ENCODE results near the gene URAD.

URAD gene

DNA sequence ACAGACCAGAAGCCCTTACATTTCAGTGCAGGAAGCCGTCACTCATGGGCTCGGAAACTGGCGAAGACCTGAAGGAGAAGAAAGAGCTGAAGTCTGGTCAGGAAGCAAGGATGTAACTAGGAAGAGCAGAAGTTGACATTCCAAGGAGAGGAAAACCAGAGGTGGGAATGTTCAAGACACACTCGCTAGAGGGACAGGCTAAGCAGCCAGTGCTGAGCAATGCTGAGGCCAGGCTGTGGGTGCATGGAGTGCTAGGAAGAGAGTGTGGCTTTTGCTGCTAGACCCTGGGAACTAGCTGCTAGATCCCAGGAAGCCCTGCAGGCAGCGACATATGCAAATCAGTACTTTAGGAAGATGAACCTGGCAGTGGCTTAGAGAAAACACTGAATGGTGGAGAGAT lies 12.1 kb upstream of the URAD start:
- no peak for DNase-seq (ENCODE audit: low read depth)

DNA sequence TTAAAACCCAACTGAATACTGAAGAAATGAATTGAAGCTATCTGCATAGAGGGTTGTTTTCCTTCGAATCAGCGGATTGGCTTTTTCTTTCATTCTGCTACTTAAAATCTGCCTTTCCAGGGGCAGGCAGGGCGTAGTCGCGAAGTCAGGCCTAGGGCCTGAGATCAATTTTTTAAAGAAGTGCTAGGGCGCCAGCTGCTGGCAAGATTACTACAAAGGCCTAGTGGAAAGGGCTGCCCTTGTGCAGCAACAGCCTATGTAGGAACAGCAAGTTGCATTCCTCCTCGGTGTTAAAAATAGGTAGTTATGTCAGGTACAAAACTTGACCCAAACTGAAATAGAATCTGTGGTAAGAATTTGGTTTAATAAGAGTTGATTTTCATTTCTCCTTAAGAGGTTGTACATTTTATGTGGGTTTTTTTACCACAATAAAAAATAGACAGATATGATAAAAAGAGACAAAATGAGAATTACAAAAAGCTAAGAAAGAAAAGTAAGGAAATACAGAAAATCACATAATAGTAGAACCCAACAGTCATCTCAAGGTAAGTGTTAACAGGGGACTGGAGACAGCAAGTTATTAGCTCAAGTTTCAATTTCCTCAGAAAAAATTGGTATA lies 9.5 kb upstream of the URAD start:
- DNase-seq (ENCODE audit: low read depth): no peak

DNA sequence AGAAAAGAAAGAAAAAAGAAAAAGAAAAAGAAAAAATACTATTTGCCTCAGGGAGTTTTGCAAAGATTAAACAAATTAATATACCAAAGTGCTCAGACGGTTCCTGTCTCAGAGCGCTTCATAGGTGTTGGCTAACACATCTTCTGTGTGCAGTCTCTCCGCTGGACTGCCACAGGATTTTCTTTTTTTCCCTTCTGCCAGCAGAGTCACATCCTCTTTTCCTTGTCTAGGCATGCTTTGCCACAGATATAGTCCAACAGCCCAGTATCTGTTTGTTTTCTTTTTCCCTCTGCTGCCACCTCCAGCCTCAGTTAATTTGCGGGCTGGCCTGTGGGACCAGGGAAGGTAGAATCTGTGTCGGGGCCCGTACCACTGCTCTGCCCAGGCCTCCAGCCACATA lies 3.4 kb upstream of the URAD start:
- no peak for DNase-seq (ENCODE audit: low read depth)

DNA sequence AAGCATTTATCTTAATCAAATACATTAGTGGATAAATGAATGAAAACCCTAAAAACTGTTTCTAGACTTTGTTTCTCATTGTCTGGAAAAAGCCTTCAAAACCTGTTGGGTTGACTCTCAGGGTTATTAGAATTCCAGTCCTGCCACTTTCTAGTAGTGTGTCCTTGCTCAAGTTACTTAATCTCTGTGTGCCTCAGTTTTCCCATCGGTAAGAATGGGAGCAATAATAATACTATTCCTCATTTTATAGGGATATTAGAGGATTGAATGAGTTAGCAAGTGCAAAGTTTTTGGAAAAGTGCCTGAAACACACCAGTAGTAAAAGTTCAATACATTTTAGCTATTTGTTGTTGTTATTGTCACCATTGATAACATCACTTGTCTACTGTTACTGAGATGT lies 2.9 kb downstream of the URAD start:
- no peak for DNase-seq (ENCODE audit: low read depth)

DNA sequence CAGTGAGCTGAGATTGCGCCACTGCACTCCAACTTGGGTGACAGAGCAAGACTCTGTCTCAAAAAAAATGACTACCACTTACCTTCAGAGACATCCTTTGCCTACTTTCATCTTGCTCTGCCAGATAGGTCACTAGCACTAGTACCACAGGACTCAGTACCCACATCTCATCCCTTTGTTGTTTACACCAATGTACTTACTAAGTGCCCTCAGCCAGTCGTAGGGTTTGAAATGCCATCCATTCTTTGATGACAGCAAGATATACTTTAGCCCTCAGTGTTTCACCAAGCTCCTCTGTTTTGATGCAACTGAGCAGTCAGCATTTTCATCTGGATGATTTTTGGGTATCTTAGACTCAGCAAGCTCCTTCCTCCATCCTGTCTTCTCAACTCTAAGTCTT lies 6.1 kb downstream of the URAD start:
- no peak for DNase-seq (ENCODE audit: low read depth)

DNA sequence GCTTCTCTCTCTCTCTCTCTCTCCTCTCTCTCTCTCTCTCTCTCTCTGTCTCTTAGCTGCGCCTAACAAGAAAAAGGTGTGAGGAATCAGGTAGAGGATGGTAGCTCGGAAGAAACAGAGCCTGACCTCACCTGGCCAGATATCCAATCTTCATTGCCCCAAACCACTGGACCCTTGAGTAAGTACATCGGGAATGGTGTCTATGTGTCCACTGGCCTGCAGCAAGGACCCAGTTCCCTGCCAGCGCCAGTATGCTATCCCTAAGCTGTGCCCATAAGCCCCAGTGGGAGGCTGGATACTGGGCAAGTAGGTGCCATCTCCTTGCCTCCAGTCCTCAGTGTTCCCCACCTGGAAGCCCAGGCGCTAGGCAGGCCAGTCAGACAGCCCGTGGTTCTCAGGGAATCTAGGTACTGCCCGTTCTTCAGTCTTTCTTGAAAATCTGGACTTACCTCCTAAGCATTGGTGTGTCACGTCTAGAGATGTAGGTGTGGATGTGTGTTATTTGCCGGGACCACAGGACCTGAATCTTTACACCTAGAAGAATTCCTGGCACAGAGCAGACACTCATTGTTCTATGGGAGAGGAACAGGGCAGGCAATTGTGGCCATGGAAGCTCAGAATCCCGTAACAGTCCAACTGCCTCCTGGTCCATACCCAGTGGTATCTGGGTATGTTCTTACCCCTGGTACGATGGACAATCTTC lies 7.3 kb downstream of the URAD start:
- DNase-seq (ENCODE audit: low read depth): no peak

DNA sequence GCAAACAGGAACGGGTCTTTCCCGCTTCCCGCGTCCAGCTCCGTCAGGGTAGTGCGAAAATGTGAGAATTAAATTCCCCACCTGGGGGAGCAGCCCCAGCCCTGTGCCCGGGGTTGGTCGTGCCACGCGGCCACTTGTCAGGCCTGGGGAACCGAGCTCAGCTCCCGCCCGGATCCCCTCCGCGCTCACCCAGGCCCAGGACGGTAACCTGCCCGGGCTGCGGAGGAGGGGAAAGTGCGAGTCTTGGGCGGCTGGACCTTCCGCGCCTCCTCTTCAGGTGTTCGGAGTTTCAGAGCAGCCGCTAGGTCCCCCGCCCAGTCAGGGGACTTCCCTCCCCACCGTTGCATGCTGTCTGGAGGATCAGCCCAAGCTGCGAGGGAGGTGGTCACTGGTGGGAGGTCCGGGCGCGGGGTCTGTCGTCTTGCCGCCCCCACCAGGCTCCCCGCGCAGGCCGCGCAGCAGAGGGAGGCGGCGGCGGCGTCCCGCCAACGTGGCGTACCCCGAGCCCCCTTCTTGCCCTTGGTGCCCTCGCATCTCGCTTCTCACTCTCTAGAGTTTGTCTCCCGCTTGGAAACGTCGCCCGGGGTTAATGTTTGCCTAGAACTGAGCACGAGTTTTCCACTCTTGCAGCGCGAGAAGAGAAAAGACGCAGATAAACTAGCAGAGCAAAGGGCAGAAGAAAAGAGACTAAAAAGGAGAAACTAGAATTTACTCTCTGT lies 8.1 kb downstream of the URAD start:
- DNase-seq (ENCODE audit: low read depth): no peak

DNA sequence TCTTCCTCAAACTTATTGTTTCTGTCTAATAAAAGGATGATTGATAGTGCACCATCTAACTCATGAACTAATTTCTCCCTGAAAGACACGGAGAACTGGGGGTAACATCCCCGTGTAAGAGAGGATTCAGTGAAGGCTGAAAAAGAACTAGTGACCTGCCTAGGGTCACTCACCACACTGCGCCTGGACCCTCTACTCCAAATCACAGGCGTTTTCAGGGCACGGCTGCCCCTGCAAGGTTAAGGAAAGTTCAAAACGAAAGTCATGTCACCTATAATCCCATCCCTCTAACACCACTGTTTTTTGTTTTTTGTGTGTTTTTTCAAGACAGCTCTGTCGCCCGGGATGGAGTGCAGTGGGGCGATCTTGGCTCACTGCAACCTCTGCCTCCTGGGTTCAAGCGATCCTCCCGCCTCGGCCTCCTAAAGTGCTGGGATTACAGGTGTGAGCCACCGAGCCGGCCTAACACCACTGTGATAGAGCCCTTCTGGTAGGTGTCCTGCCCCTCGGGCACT lies 8.7 kb downstream of the URAD start:
- no peak for DNase-seq (ENCODE audit: low read depth)

DNA sequence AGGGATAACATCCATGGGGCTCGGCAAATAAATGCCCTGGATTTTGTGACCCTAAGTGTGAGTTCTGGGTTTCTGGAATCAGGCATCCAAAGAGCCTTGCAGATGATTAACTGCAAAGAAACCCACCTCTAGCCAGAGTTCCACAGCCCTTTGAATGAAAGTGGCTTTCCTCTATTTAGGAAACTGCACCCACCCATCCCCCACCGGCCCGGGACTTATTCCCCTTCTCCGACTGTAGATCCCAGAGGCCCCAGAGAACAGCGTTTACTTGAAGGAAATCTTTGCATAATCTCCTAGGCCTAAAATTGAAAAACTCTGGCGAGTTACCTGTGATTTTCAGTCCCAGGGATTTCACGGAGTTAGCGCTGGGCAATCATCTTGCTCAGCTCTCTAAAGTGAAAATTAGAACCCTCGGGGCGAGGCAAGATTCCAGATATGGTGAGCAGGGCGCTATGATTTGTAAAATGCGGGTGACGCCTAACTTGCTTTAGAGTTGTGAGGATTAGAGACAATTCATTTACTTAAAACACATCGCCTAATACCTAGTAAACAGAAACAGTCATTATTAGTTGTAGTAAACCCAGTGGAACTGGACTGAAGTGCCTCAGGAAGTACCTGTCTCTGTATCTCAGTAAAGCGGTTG lies 9.4 kb downstream of the URAD start:
- no peak for DNase-seq (ENCODE audit: low read depth)

DNA sequence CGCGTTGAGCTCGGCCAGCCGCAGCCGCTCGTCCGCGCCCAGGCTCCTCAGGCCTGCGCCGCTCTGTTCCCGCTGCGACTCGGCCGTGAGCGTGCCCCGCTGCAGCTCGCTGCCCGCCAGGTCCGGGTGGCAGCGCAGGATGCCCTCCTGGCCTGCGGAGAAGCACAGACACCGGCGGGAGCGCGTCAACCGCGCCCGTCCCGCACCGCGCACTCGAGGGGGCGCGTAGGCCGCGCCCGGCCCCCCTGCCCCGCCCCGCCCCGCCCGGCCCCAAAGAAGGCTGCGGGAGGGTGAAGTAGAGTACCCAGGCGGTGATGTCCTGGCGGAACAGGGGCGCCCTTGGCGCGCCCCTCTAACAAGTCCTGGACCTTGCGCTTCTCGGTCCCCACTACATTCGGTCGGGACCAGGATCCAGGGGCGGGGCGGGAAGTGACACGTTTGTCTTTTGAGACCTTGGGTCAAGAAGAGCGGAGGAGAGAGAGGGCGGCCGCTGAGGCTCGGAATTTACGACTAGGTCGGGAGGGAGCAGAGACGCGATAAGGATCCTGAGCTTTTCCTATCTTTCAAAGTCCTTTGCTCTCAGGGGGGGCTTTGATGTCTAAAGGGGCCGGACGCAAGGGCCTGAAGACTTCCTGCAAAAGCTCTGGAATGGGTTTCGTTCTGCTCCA lies 10.1 kb downstream of the URAD start:
- no peak for DNase-seq (ENCODE audit: low read depth)

DNA sequence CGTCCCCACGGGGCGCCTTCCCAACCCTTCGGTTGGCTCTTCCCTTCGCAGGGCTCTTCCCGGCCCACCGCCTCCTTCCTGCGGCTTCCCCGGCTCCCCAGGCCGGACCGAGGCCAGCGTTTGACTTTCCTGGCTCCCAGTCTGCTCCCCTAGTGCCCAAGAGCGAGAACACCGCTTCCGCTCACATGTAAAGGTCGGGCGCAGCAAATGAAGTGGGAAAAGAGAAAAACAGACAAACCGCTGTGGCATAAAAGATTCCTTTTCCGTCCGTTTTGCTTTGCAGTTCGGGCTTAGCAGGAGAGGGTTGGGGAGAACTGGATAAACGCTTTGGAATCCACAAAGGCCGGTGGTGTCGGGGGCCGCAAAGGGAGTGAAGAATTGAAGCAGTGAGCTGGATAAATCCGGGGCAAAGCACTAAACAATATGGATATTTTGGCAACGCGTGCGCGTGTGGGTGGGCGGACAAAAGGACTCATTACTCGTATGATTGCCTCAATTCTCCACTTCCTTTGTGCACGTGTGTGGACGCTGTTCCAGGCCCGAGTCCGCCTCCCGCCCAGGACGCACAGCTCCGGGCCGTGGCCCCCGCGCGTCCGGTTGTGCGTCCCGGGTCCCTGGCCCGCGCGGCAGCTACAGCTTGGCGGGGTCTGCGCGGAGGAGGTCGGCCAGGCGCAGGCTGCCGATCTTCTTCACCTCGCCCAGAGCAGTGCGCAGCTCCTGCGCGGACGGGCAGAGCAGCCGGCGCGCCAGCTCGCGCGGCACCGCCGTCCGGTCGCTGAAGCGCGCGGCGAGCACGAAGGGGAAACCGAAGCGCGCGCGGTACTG lies 10.8 kb downstream of the URAD start:
- no peak for DNase-seq (ENCODE audit: low read depth)

DNA sequence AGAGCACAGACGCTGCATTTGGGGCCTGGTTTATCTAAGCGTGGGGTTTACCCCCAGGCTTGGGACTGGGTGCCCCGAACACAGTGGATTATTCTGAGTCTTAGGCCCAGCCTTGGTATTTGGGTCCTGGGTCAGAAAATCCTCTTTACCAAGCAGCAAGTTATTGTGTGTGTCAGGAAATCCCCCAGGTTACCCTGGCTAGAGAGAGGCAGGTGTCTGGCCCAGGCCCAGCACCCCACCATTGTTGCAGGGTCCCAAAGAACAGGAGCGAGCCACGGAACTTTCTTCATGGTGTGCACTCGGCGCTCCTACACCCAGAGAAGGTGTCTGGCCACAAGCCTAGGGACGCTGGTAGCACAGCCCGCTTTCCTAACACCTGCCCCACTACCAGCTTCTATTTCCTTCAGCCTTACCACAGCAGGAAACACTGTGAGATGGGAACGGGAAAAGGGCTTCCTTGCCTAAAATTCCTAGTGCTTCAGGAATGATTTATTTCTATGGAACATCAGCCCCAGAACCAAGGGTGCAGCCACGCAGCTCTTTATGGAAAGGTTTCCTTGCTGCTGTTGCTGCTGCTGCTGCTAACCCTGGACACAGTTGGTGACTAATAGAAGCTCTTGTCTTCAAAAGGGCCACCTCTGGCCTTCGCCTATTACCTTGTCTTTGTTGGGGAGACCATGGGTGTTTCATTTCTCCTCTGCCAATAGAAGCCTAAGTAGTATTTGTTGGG lies 12.0 kb downstream of the URAD start:
- DNase-seq (ENCODE audit: low read depth): no peak

DNA sequence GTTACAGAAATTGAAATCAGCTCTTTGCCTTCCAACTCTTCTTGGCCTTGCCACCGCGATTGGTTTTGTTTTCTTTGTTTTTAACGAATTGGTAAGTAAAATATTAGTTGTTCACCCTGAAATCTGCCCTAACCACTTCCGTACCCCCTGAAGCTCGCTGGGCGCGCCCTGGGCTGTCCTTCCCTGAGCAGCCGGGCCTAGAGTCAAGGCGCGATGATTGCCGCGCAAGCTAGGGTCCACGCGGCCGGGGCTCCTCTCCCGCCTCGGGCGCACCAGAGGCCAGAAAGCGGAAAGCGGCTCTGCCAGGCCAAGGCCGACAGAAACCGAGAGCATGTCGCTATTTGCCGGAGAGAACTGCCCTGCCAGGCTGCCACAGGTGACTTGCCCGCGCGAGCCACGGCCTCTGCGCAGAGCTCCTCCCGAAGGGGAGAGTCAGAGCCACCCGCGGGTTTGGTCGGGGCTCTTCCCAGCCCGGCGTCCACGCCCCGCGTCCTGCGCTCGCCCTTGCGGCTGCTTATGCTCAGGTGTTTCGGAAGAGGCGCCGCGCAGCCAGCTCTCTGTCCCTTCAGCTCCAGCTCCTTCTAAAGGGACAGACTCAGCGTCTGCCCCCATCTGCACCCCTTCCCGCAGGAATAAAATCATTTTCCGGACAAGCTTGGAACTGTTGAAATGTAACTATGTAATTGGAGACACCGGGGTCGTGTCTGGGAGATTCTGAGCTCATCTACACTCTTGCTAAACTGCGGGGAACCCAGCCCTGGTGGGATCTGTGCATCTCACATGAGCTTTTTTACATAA lies 12.7 kb downstream of the URAD start:
- no peak for DNase-seq (ENCODE audit: low read depth)

DNA sequence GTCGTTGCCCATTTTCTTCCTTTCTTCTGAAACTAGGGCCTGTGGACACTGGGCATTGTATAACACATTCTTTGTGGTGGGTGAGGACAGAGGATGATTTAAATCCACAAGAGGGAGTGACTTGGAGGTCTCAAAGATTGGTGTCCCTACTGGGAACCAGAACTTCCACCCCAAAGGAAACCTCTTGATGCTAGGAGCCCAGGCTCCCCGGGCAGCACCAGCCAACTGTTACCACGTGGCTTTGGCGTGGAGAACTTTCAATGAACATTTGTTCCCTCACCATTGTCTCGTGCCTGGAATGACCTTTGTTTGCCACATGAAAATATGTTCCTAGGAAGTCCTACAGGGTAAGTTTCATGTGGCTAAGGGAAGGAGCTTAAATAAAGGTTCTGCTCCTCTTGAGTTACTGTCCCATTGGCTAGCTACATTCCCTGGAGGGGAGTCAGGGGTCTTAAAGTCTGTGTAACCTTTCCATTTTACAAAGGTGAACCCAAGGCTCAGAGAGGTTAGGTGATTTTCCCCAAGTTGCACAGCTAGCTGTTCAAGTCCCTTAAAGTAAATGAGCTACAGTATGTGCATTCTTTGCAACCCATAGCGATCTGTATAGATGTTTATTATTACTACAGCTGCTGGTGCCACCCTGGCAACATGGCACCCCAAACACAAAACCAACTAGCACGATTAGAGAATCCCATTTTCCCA lies 14.4 kb downstream of the URAD start:
- DNase-seq (ENCODE audit: low read depth): no peak

DNA sequence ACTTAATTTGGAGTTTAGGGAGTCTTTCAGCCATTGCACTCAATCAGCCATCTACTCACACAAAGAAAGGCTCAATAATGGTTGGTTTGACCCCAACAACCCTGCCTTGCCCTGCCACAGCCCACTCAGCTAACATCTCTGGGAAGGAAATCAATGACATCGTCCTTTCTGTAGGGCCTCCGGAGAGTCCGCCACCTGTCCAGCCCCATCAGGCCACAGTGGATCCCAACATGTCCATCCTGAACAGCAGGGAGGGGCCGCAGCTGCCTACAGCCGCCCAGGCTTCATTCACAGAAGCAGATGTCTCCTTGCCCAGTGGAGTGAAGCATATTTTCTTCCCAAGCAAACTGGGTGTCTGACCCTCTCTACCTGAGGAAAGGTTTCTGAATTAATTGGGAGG lies 15.2 kb downstream of the URAD start:
- DNase-seq (ENCODE audit: low read depth): no peak

DNA sequence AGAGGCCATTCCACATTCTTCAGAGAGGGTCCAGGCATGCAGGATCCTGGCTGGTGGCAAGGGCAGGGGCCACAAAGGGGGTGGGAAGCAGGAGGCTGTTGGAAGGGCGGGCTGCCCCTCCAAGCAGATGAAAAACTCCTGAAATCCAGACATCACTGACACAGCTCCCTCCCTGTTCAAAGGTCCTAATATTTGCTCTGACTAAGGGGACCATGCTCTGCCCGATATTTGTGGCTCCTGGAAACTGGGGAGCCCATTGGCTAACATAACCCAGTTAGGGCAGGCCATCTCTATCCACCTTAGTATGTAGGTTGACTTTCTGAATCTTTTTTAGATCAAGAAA lies 16.0 kb downstream of the URAD start:
- DNase-seq (ENCODE audit: low read depth): no peak

DNA sequence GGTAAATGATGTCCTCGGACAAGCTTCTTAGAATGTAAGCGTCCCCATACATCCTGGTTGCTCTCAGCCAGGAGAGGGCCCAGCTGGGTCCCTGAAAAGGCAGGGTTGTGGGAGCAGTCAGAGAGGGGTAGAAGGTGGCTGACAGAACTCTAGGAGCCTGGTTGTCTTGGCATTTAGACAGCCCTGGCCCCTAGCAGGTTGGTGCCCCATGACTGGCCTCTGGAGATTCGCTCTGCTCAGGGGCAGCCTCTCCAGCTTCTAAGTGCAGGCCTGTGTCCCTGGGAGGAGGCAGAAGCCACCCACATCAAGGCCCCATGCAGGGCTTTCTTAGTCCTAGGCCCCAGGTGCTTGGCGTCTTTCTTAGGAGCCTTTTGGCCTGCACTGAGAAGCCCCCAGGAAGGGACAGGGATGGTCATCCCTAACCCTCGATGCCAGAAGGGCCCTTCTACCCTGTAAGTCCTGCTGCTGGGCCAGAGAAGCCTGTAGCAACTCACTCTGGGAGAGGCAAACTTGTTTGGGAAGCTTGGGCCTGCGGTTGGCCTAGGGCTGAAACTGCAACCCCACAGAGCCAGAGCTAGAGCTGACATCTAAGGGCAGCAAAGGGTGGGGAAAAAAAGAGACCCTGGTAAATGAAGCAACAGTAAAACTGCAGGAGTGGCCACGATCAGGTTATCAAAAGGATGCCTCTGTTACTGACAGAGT lies 16.6 kb downstream of the URAD start:
- DNase-seq (ENCODE audit: low read depth): no peak

DNA sequence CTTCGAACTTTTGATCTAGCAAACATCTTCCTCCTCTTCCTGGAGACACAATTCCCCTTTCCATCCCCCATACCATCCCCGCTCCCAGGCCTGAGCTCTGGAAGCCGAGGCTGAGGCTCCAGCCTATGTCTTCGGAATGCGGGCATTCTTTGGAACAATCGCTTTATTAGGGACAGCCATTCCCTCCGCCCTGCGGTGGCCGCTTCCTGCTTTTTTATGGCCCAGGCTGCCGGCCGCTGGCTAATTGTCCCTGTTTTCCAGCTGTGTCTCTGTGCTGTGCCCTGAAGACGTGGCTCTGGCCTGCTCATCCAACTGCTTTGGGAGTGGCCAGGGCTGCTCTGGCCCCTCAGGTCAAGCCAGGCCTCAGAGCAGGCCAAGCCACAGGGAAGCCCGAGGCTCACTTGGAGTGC lies 17.3 kb downstream of the URAD start:
- DNase-seq (ENCODE audit: low read depth): no peak
